ENCODE measurements around the gene LYZL4.

Gene LYZL4

GRCh38 chr3:42434777-42435380 lies 24.5 kb upstream of the LYZL4 start:
- DNase-seq = no peak
- Histone ChIP-seq H2AFZ (ENCODE audit: insufficient read depth, low read length, poor library complexity) (no peak overlapping the region), H3K79me2 (ENCODE audit: control insufficient read depth, insufficient read depth, low read length, poor library complexity) (no peaks in the 10 kb centered on the region), H2AK5ac (ENCODE audit: low read length) (no peak overlapping the region), H3K14ac (ENCODE audit: low read length) (no peak overlapping the region), H3K4me3 (ENCODE audit: low read depth, low read length) (no peak overlapping the region), H3K9ac (ENCODE audit: low read length) (no peak overlapping the region), H3K27me3 (ENCODE audit: insufficient read depth, low read length) (no peaks in the 10 kb centered on the region), H4K12ac (ENCODE audit: low read depth, low read length) (no peak overlapping the region), H3K9me3 (ENCODE audit: insufficient read depth, low read depth, low read length) (no peaks in the 10 kb centered on the region), H4K91ac (ENCODE audit: low read depth, low read length) (no peak overlapping the region), H3K23ac (ENCODE audit: low read length) (no peak overlapping the region), H3K79me1 (ENCODE audit: low read length) (no peaks in the 10 kb centered on the region), H3K4me2 (ENCODE audit: low read length) (no peak overlapping the region), H3K4me1 (ENCODE audit: control insufficient read depth in 1 of 2, insufficient read depth in 2 of 2, low read length in 2 of 2) (no peaks in the 10 kb centered on the region), H4K8ac (ENCODE audit: low read depth, low read length) (no peak overlapping the region), H2BK12ac (ENCODE audit: low read length) (no peak overlapping the region), H2BK5ac (ENCODE audit: low read depth, low read length, poor library complexity) (no peak overlapping the region), H3K27ac (ENCODE audit: low read depth, low read length) (no peak overlapping the region), H2BK120ac (ENCODE audit: insufficient read depth, low read length, poor library complexity) (no peak overlapping the region), H3K36me3 (ENCODE audit: control insufficient read depth in 1 of 2, insufficient read depth in 2 of 2, low read length in 2 of 2) (no peaks in the 10 kb centered on the region), H3K4ac (ENCODE audit: low read depth, low read length) (no peak overlapping the region), H3K18ac (ENCODE audit: low read length) (no peak overlapping the region)
- no CpG with 5 or more reads among the region's 5 CpGs for WGBS (ENCODE audit: extremely low coverage, insufficient coverage, insufficient read length)

GRCh38 chr3:42432485-42432884 lies 22.1 kb upstream of the LYZL4 start:
- H3K79me2 ChIP-seq (ENCODE audit: control insufficient read depth, insufficient read depth, low read length, poor library complexity) = no peaks in the 10 kb centered on the region
- H3K79me1 ChIP-seq (ENCODE audit: low read length) = no peaks in the 10 kb centered on the region
- no peak overlapping the region for H3K4ac ChIP-seq (ENCODE audit: low read depth, low read length)
- no peak overlapping the region for H4K8ac ChIP-seq (ENCODE audit: low read depth, low read length)
- H2BK120ac ChIP-seq (ENCODE audit: insufficient read depth, low read length, poor library complexity) = no peak overlapping the region
- H3K9me3 ChIP-seq (ENCODE audit: insufficient read depth, low read depth, low read length) = no peaks in the 10 kb centered on the region
- H3K27ac ChIP-seq (ENCODE audit: low read depth, low read length) = no peak overlapping the region
- no peak overlapping the region for H2AFZ ChIP-seq (ENCODE audit: insufficient read depth, low read length, poor library complexity)
- H3K36me3 ChIP-seq (ENCODE audit: control insufficient read depth in 1 of 2, insufficient read depth in 2 of 2, low read length in 2 of 2) = no peaks in the 10 kb centered on the region
- H3K9ac ChIP-seq (ENCODE audit: low read length) = no peak overlapping the region
- no peak overlapping the region for H3K18ac ChIP-seq (ENCODE audit: low read length)
- no peaks in the 10 kb centered on the region for H3K27me3 ChIP-seq (ENCODE audit: insufficient read depth, low read length)
- no peak overlapping the region for H3K4me2 ChIP-seq (ENCODE audit: low read length)
- DNase-seq = no peak
- no peak overlapping the region for H4K12ac ChIP-seq (ENCODE audit: low read depth, low read length)
- no peak overlapping the region for H2AK5ac ChIP-seq (ENCODE audit: low read length)
- H3K23ac ChIP-seq (ENCODE audit: low read length) = no peak overlapping the region
- no peak overlapping the region for H2BK12ac ChIP-seq (ENCODE audit: low read length)
- no peak overlapping the region for H3K14ac ChIP-seq (ENCODE audit: low read length)
- H3K4me1 ChIP-seq (ENCODE audit: control insufficient read depth in 1 of 2, insufficient read depth in 2 of 2, low read length in 2 of 2) = no peaks in the 10 kb centered on the region
- no peak overlapping the region for H4K91ac ChIP-seq (ENCODE audit: low read depth, low read length)
- H3K4me3 ChIP-seq (ENCODE audit: low read depth, low read length) = no peak overlapping the region
- no peak overlapping the region for H2BK5ac ChIP-seq (ENCODE audit: low read depth, low read length, poor library complexity)
- WGBS (ENCODE audit: extremely low coverage, insufficient coverage, insufficient read length) = no CpG with 5 or more reads among the region's 2 CpGs

GRCh38 chr3:42430781-42431532 lies 20.5 kb upstream of the LYZL4 start:
- Histone ChIP-seq H3K79me2 (ENCODE audit: control insufficient read depth, insufficient read depth, low read length, poor library complexity) (no peaks in the 10 kb centered on the region), H3K36me3 (ENCODE audit: control insufficient read depth in 1 of 2, insufficient read depth in 2 of 2, low read length in 2 of 2) (no peaks in the 10 kb centered on the region), H3K9ac (ENCODE audit: low read length) (no peak overlapping the region), H3K27me3 (ENCODE audit: insufficient read depth, low read length) (no peaks in the 10 kb centered on the region), H3K4me1 (ENCODE audit: control insufficient read depth in 1 of 2, insufficient read depth in 2 of 2, low read length in 2 of 2) (no peaks in the 10 kb centered on the region), H2BK120ac (ENCODE audit: insufficient read depth, low read length, poor library complexity) (no peak overlapping the region), H3K9me3 (ENCODE audit: insufficient read depth, low read depth, low read length) (peaks cover 2% of the 10 kb centered on the region), H2BK12ac (ENCODE audit: low read length) (no peak overlapping the region), H4K91ac (ENCODE audit: low read depth, low read length) (no peak overlapping the region), H3K79me1 (ENCODE audit: low read length) (no peaks in the 10 kb centered on the region), H4K12ac (ENCODE audit: low read depth, low read length) (no peak overlapping the region), H3K4me3 (ENCODE audit: low read depth, low read length) (no peak overlapping the region), H3K4ac (ENCODE audit: low read depth, low read length) (no peak overlapping the region), H2BK5ac (ENCODE audit: low read depth, low read length, poor library complexity) (no peak overlapping the region), H3K4me2 (ENCODE audit: low read length) (no peak overlapping the region), H3K18ac (ENCODE audit: low read length) (no peak overlapping the region), H3K27ac (ENCODE audit: low read depth, low read length) (no peak overlapping the region), H3K23ac (ENCODE audit: low read length) (no peak overlapping the region), H3K14ac (ENCODE audit: low read length) (no peak overlapping the region), H2AK5ac (ENCODE audit: low read length) (no peak overlapping the region), H4K8ac (ENCODE audit: low read depth, low read length) (no peak overlapping the region), H2AFZ (ENCODE audit: insufficient read depth, low read length, poor library complexity) (no peak overlapping the region)
- peak in 1 of 2 donors; percentile 16 for DNase-seq
- no CpG with 5 or more reads among the region's 7 CpGs for WGBS (ENCODE audit: extremely low coverage, insufficient coverage, insufficient read length)

GRCh38 chr3:42428830-42429229 lies 18.4 kb upstream of the LYZL4 start:
- Histone ChIP-seq H3K14ac (ENCODE audit: low read length) (no peak overlapping the region), H3K27me3 (ENCODE audit: insufficient read depth, low read length) (no peaks in the 10 kb centered on the region), H3K9me3 (ENCODE audit: insufficient read depth, low read depth, low read length) (peaks cover 2% of the 10 kb centered on the region), H3K4ac (ENCODE audit: low read depth, low read length) (no peak overlapping the region), H4K12ac (ENCODE audit: low read depth, low read length) (no peak overlapping the region), H3K4me2 (ENCODE audit: low read length) (peak overlapping the region; percentile 41), H3K79me1 (ENCODE audit: low read length) (no peaks in the 10 kb centered on the region), H3K4me3 (ENCODE audit: low read depth, low read length) (no peak overlapping the region), H2BK5ac (ENCODE audit: low read depth, low read length, poor library complexity) (no peak overlapping the region), H3K36me3 (ENCODE audit: control insufficient read depth in 1 of 2, insufficient read depth in 2 of 2, low read length in 2 of 2) (no peaks in the 10 kb centered on the region), H3K79me2 (ENCODE audit: control insufficient read depth, insufficient read depth, low read length, poor library complexity) (no peaks in the 10 kb centered on the region), H2BK12ac (ENCODE audit: low read length) (no peak overlapping the region), H2AFZ (ENCODE audit: insufficient read depth, low read length, poor library complexity) (no peak overlapping the region), H4K8ac (ENCODE audit: low read depth, low read length) (no peak overlapping the region), H3K18ac (ENCODE audit: low read length) (no peak overlapping the region), H3K4me1 (ENCODE audit: control insufficient read depth in 1 of 2, insufficient read depth in 2 of 2, low read length in 2 of 2) (no peaks in the 10 kb centered on the region), H3K9ac (ENCODE audit: low read length) (no peak overlapping the region), H3K27ac (ENCODE audit: low read depth, low read length) (peak overlapping the region; percentile 22), H4K91ac (ENCODE audit: low read depth, low read length) (no peak overlapping the region), H2BK120ac (ENCODE audit: insufficient read depth, low read length, poor library complexity) (no peak overlapping the region), H3K23ac (ENCODE audit: low read length) (no peak overlapping the region), H2AK5ac (ENCODE audit: low read length) (no peak overlapping the region)
- no peak for DNase-seq
- WGBS (ENCODE audit: extremely low coverage, insufficient coverage, insufficient read length) = no CpG with 5 or more reads among the region's 2 CpGs

Measured in trophoblast cell (in vitro differentiated cells and primary cell).